Activated CD4-positive, alpha-beta T cell treated with anti-CD3 and anti-CD28 coated beads for 48 hours (primary cell): ENCODE measurements around the gene KBTBD7.
"Not testable (repeated sequence)": the region's sequence is repeated elsewhere in the genome, so short reads cannot be mapped to it uniquely, and the experiment has no call there.

Experiments used
- DNase-seq: peaks from one replicate; pipeline ENCODE4 v3.0.0-alpha.2; 2020

Gene KBTBD7

DNA sequence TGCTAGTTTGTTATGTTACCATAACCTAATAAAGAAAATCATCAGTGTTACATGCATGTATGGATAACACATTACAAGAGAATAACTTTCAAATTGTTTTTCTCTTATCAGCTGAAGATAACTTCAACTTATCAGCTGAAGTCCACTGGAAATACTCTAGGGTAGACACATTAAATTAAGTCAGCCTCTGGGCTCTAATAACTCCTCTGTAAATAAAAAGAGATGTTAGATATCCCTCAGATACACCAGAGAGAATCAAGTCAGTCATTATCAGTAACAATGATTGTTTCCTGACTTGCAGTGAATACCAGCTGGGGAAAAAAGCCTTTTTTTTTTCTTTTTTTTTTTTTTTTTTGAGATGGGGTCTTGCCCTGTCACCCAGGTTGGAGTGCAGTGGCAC is 1.6 kb upstream of the KBTBD7 start:
- no peak for DNase-seq

DNA sequence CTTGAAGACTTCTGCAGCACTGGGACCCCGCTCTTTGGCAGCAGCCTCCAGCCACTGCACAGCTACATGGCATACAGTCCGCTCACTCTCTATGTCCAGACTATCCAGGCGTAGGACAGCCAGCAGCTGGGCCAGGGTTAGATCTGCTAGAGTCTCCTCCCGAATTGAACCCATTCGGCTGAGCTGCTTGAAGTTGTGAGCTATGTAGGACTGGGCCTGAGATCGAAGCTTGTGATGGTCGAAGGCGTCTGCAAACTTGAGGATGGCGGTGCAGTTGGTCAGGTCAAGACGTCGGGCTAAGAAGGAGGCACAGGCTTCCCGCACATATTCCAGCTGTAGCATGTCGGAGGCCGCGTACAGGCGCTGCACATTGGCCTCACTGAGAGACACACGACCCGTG is 900 bp downstream of the KBTBD7 start:
- DNase-seq, result no peak

DNA sequence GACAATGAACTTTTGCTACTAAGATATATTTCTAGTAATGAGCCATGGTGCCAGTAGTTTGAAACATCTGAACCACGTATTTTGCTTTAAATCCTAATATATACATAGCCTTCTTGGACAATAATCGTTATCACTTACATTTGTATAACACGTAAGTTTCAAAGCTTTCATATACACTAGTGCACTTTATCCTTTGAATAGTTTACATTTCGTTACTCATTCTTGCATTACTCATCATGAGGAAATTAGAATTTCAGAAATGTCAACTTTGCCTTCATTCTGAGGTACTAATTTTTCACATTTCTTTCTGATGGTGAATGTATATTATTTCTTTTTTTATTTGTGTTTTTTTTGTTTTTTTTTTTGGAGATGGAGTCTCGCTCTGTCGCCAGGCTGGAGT is 5.8 kb downstream of the KBTBD7 start:
- no peak for DNase-seq

DNA sequence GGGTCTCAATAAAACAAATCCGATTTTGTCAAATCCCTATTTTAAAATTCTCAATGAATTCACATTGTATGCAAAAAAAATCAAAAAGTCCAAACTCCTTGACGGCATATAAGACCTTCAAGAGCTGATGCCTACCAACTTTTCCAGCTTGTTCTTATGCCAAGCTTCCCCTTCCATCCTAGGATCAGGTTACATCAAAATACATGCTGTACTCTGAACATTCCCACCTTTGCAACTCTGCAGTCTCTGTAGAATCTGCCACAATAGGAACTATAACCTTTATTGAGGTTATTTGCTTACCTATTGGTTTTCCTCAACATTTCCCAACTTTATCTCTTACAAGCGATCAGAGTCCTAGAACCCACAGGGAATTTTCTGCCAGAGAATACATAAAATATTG is 7.9 kb downstream of the KBTBD7 start:
- DNase-seq, result no peak

DNA sequence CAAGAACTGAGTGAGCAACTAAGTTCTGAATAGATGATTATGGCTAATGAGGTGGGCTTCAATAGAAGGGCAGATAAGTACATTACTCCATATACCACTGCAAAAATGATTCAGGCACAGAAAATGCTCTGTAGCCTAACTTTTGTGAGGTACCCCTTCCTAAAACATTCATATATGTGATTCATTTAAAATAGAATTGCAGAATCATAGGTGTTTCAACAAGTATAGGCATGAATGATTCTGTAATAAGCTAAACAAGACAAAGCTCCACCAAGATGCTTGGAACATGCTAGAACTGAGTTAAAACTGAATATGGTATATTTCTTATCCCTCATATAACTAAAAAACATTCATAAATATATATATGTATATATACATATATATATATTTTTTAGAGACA is 12.1 kb downstream of the KBTBD7 start:
- DNase-seq, result no peak

DNA sequence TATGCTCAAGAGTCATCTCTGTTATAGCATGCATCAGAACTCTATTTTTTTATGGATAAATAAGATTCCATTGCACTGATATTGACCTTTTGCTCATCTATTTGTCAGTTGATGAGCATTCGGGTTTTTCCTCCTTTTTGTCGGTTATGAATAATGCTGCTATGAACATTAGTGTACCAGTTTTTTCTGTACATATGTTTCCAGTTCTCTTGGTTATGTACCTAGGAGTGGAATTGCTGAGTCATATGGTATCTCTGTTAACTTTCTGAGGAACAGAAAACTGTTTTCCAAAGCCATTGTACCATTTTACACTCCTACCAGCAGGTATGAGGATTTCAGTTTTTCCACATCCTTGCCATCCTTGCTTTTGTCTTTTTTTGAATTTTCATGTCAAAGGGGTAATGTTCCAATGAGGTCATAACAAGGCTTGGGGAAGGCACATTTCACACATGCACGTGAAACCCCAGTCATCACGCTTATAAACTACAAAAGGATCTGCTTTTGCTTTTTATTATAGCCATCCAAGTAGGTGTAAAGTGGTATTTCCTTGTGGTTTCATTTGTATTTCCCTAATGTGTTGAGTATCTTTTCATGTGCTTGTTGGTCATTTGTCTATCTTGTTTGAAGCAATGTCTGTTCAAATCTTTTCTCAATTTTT is 14.6 kb downstream of the KBTBD7 start:
- DNase-seq, result no peak

DNA sequence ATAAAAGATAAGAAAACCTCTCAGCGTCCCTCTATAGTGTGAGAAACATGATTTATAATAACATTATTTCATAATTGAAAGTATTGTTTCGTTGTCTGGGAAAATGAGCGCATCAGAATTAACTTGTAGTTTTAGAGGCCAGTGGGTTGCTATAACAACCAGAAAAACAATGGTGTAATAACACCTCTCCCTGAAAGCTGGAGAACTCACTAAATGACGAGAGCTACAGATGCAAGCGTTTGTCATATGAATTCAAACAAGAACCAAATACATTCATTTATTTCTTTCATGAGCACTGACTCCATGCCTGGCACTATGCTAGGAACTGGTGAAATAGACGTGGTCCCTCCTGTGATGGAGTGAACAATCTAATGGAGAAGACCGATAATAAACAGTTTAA is 16.3 kb downstream of the KBTBD7 start:
- DNase-seq, result no peak

DNA sequence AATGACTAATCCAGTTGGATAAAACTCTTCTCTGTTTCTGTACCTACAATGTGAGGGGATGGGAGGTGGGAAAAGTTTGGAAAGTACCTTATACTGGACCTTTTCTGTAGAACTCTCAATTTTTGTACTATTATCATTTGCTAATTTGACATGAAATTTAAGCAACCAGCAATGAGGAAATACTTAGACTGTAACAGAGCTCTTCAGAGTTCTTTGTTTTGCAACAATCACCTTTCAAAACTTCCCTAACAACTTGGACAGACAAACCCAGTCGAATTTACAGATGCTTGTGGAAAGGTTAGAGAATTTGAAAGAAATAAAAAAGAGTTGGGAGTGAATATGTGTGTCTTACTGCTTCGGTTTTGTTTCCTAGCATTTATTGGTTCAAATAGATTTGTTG is 16.8 kb downstream of the KBTBD7 start:
- no peak for DNase-seq

DNA sequence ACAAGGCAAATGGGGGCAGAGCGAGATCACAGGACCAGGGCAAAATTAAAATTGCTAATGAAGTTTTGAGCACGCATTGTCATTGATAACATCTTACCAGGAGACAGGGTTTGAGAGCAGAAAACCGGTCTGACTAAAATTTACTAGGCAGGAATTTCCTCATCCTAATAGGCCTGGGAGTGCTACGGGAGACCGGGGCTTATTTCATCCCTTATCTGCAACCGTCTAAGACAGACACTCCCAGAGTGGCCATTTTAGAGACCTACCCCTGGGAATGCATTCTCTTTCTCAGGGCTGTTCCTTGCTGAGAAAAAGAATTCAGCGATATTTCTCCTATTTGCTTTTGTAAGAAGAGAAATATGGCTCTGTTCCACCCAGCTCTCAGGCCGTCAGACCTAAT is 18.8 kb downstream of the KBTBD7 start:
- not testable (repeated sequence) for DNase-seq

DNA sequence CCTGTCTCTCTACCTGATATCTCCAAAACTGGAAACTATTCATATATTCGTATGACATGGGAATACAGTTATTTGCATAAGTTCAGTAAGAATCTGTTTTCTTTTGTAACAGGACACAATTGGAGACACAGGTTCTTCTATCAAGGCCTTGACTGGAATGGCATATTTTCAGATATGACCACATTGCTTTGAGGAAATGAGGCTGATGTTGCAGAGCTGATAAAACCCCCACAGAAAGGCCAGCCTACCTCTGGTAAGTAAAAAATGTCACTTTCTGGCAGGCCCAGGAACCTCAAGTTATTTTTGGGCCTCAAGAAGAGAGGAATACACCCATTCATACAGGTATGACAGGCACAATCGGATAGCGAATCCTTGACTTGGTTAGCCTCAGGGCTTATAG is 32.2 kb downstream of the KBTBD7 start:
- DNase-seq, result no peak

DNA sequence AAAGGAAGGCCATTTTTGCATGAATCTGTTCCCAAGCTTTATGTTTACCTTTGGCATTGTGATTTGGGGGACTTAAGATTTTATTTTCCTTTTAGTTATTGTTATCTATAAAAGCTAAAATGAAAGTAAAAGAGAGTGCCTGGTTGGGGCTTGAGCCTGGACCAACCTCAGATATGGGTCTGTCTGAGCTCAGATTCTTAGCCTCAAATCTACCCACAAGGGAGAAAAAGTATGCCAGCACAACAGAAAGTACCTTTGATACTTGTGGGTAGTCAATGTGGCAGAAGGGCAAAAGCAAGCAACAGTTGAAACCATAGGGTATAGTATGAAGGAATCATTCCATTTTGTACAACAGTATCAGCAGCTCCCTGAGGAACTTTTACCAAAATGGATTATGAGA is 35.2 kb downstream of the KBTBD7 start:
- no peak for DNase-seq

DNA sequence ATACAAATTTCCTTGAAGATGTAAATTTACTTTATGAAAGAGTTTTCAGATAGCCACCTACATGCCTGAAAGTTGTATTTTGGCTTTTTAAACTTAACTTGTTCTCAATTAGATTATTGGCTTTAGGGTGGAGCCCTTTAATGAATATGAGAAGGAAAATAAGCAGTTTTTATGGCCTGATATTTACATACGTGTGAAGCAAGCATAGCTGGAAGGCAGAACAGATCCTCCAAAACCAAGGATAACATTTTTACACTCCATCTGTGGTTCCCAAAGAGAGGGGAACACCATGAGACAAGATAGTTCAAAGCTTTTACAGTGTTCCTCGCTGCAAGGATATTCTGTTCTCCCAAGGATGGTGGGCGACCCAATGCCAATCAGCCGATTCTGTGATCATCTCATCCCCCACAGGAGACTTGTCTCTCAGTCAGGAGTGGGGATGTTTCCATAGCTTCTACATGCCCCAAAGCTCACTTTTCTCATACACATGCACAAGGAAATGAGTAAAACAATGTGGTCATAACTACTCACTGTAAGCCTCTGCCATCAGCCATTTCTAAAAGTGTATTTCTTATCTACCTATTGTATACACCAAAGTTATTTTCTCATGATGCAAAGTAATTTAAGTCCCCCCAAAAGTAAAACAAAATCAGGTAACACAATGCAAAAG is 37.2 kb downstream of the KBTBD7 start:
- DNase-seq, result no peak

DNA sequence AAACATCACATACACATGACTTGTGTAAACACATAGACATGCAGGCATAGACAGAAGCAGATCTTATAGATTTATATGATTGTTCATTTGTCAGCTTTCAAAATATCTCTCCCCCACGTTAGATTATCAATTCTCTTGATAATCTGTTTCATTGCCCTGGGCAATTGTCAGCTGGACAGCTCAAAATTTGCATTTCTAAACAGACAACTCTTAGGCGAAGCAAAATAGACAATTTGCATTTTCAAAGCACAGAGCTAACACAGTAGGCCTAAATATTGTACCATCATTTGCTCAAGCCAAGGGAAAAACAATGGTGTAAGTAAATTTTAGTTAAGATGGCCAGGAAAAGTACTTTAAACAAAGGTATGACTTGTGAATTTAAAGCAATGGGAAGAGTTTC is 37.7 kb downstream of the KBTBD7 start:
- no peak for DNase-seq

DNA sequence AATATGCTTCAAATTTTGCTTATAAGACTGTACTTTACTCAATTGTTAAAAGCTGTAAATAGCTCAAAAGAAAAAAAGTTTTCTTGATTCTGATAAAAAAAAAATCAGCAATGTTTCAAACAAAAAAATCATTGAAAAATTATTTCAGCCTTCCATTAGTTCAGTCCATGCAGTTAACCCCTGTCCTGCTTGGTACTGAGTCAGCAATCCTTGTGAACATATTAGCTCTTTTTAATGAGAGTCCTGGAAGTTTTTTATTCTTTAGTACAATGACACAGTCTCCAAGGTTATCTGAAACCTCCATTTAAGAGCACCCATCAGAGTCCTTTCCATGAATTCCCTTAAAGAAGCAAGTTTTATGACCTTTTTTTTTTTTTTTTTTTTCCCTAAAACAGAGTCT is 40.3 kb downstream of the KBTBD7 start:
- no peak for DNase-seq

DNA sequence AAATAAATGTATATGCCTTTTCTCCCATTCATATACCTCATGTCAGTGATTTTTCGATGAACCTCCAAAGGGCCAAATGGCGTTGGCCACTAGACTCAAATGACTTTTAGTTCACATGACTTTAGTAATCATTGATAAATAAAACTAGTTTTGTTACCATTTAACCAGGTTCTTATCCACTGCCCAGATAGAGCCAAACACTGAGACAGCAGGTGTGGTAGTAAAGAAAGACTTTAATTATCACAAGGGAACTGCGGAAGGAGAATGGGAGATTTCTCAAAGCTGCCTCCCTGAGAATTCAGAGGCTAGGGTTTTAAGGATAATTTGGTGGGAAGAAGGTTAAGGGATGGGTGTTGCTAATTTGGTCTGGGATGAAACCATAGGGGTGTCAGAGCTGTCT is 42.4 kb downstream of the KBTBD7 start:
- no peak for DNase-seq

DNA sequence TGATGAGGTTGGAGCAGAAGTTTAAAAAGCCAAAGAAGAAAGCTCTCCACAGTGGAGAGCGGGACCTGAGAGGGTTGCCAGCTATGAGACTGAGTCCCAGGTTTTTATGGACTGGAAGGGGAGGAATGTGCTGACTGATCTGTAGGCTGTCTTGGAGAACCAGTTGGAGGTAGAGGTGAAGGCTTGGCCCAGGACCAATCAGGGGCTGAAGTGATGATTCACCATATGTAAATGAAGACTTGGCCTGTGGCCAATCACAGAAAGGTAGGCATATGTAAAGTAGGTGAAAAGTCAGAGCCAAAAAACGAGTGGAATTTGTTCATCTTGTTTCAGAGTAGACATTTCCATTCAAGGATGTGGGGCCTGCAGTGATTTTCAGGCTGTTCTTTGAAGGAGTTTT is 44.3 kb downstream of the KBTBD7 start:
- DNase-seq, result no peak

DNA sequence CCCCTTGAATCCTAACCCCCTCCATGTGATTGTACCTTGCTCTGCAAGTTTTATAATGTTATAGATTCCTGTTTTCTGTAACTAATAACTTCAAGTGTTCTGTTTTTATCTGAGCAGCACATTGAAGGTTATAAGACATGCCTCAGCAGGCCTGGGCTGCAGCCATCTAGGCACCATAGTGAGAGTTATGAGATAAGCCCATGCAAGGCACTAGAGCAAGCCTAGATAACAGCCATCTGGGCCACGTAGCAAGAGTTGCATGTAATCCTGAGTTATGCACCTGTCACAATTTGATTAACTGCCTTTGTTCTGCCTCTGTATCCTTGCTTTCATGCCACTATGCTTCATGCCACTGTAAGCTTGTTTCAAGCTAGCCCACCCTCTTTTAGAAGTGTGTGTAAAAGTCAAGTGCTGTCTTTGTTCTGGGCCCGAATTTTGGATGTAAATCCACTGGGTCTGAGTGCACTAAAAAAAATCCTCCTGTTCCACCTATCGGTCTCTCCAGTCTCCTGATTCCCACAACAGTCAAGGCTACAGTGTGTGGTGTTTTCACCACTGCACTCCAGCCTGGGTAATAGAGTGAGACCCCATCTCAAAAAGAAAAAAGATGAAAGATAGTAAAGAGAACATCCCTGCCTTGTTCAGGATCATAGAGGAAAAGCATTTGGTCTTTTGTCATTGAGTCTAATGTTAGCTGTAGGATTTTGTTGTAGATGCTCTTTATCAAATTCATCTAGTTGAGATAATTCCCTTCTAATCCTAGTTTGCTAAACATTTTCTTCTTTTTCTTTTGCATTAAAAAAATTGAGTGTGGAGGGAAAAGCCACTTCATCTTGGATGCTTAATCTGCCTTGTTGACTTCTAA is 45.7 kb downstream of the KBTBD7 start:
- no peak for DNase-seq

DNA sequence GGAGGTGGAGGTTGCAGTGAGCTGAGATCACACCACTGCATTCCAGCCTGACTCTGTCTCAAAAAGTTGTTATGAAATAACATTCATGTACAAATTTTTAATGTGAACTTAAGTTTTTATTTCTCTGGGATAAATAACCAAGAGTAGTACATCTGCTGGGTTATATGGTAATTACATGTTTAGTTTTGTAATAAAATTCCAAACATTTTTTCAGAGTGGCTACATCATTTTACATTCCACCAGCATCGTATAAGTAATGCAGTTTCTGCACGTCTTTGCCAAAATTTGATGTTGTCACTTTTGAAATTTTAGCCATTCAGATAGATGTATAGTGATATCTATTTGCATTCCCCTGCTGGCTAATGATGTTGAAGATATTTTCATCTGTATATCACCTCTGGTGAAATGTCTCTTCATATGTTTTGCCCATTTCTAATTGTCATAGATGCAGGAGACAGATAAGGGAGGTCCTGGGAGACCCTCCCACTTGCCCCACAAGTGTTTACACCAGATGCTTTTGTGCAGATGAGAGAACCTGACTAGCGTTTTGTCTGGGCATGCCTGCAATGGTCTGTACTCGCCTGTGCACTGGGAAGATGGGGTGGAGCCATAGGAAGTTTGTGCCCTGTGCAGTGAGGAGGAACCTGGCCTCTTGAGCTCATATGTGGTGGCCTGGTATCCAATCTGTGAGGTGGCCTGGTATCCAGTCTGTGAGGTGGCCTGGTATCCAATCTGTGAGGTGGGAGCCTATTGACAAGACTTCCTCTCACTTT is 49.0 kb downstream of the KBTBD7 start:
- no peak for DNase-seq

DNA sequence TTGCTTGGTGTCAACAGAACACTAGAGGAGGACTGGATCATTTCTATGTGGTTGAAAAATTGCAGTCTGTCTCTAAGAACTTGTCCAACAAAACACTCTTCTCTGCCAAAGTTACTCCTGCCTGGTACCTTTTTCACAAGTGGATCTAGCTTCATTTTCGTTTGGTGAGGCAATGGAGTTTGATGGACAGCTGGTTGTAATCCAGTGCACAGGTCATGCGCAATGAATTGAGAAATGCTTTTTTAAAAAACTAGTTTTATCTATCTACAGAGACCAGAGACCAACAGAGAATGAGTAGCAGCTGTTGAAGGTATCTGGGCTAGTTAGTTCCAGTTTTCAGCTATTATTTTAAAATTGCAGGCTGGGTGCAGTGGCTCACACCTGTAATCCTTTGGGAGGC is 49.8 kb downstream of the KBTBD7 start:
- DNase-seq, result no peak
